ENCODE results near the gene ASPSCR1. TPM values are rescaled to one million over a fixed set of nuclear protein-coding genes. Genes with fewer than 3 reads are reported as not detected.

The ASPSCR1 gene
- total RNA-seq, 1 experiment from 2014 or later: 59.2 TPM

- H3K27ac Mint-ChIP-seq (ENCODE audit: unreplicated experiment): no peak overlapping the region
- no peaks in the 10 kb centered on the region for H3K27me3 Mint-ChIP-seq (ENCODE audit: insufficient read depth, unreplicated experiment)
- Histone ChIP-seq H3K27me3 (replicated peaks; ENCODE audit: control insufficient read depth, insufficient read depth, low read length) (0 out of 2 replicates have a peak, but pooled peaks cover 1% of the 10 kb centered on the region), H3K4me3 (ENCODE audit: low read depth, low read length) (peak overlapping the region; percentile 65), H3K36me3 (ENCODE audit: control insufficient read depth, insufficient read depth, low read length) (no peaks in the 10 kb centered on the region), H3K9me3 (no peaks in the 10 kb centered on the region), H3K4me1 (peaks cover 37% of the 10 kb centered on the region)
- H3K9me3 Mint-ChIP-seq (ENCODE audit: unreplicated experiment): no peaks in the 10 kb centered on the region
- H3K4me1 Mint-ChIP-seq (ENCODE audit: low read depth, unreplicated experiment): peaks cover 6% of the 10 kb centered on the region
- H3K4me3 Mint-ChIP-seq (ENCODE audit: unreplicated experiment): peak overlapping the region; percentile 70
- intact Hi-C loops (cut with micrococcal nuclease; ENCODE audit: unreplicated experiment): no loop called here
- no peak for DNase-seq
- ChIA-PET POLR2A (interaction anchor here (1.3 to 2.6 kb wide), 3 partner anchors 18 to 79 kb away, joined by 6 to 7 read pairs (median 7); partner anchors contain the start of genes CENPX, DCXR and LRRC45), CTCF (interaction anchor here (0.6 to 2.3 kb wide), 14 partner anchors 16 to 246 kb away, joined by 3 to 92 read pairs (median 6); partner anchors contain the start of genes ASPSCR1, CENPX, DCXR and LRRC45)
- peaks cover 6% of the 10 kb centered on the region for H3K36me3 Mint-ChIP-seq (ENCODE audit: insufficient read depth, unreplicated experiment)
- peak in 1 of 2 experiments; percentile 12 for TF ChIP-seq CTCF (IDR thresholded peaks at IDR 0.05; ENCODE audit: insufficient read depth in 1 of 2, low read depth in 1 of 2, low read length in 1 of 2, severe bottlenecking in 1 of 2, unreplicated experiment in 1 of 2)
- BruUV-seq (replicated peaks): no TSS peak
These were observed 18.6 kb upstream of the ASPSCR1 start for GRCh38 chr17:81958633-81959342.

- DNase-seq: peak in 1 of 2 experiments; percentile 88
- Mint-ChIP-seq H3K4me3 (ENCODE audit: unreplicated experiment) (peak overlapping the region; percentile 70), H3K9me3 (ENCODE audit: unreplicated experiment) (no peaks in the 10 kb centered on the region), H3K27me3 (ENCODE audit: insufficient read depth, unreplicated experiment) (no peaks in the 10 kb centered on the region), H3K27ac (ENCODE audit: unreplicated experiment) (no peak overlapping the region), H3K36me3 (ENCODE audit: insufficient read depth, unreplicated experiment) (peaks cover 6% of the 10 kb centered on the region), H3K4me1 (ENCODE audit: low read depth, unreplicated experiment) (peaks cover 6% of the 10 kb centered on the region)
- H3K36me3 ChIP-seq (ENCODE audit: control insufficient read depth, insufficient read depth, low read length): no peaks in the 10 kb centered on the region
- H3K4me3 ChIP-seq (ENCODE audit: low read depth, low read length): peak overlapping the region; percentile 65
- peak; percentile 62 to 87 for TF ChIP-seq CTCF (IDR thresholded peaks at IDR 0.05; ENCODE audit: insufficient read depth in 1 of 2, low read depth in 1 of 2, low read length in 1 of 2, severe bottlenecking in 1 of 2, unreplicated experiment in 1 of 2)
- intact Hi-C loops (cut with micrococcal nuclease; ENCODE audit: unreplicated experiment): no loop called here
- no TSS peak for BruUV-seq (replicated peaks)
- peaks cover 33% of the 10 kb centered on the region for H3K4me1 ChIP-seq
- H3K9me3 ChIP-seq: no peaks in the 10 kb centered on the region
- POLR2A ChIA-PET: interaction anchor here (1.3 to 2.6 kb wide), 3 partner anchors 17 to 78 kb away, joined by 6 to 7 read pairs (median 7); partner anchors contain the start of genes CENPX, DCXR and LRRC45
- CTCF ChIA-PET: interaction anchor here (0.6 to 2.3 kb wide), 16 partner anchors 15 to 247 kb away, joined by 3 to 92 read pairs (median 6); partner anchors contain the start of genes ASPSCR1, CENPX, DCXR and LRRC45
- 0 out of 2 replicates have a peak, but pooled peaks cover 1% of the 10 kb centered on the region for H3K27me3 ChIP-seq (replicated peaks; ENCODE audit: control insufficient read depth, insufficient read depth, low read length)
These were observed 17.9 kb upstream of the ASPSCR1 start for GRCh38 chr17:81959362-81960129.
